ENCODE data around the gene SLU7.

DNA sequence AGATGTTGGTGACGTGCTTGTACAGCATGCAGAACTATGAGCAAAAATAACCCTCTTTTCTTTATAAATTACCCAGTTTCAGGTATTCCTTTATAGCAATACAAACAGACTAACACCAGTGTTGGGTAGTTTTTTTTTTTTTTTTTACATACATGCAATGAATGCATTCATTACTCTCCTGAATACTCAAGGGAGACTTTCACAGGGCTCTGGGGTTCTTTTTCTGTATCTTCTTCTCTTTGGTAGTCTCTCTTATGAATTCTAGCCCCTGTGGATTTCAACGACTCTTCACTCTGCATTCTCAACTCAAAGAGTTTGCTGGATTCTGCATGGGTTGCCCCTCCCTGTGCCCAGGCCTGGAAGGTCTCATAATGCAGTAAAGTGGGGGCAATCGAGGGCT is 30.6 kb upstream of the SLU7 start:
- TF ChIP-seq ETV5 (CRISPR knock-in tag; IDR thresholded peaks at IDR 0.05; ENCODE audit: low read depth): no peak
- TF ChIP-seq, protein P1, sequence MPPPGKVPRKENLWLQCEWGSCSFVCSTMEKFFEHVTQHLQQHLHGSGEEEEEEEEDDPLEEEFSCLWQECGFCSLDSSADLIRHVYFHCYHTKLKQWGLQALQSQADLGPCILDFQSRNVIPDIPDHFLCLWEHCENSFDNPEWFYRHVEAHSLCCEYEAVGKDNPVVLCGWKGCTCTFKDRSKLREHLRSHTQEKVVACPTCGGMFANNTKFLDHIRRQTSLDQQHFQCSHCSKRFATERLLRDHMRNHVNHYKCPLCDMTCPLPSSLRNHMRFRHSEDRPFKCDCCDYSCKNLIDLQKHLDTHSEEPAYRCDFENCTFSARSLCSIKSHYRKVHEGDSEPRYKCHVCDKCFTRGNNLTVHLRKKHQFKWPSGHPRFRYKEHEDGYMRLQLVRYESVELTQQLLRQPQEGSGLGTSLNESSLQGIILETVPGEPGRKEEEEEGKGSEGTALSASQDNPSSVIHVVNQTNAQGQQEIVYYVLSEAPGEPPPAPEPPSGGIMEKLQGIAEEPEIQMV (tag; conservative IDR thresholded peaks at IDR 0.05; ENCODE audit: low read depth): no peak
- TF ChIP-seq TBP (optimal IDR thresholded peaks at IDR 0.05; ENCODE audit: low read depth, low read length): no peak
- TF ChIP-seq POLR2A (conservative IDR thresholded peaks at IDR 0.05): no peak
- TF ChIP-seq ZNF41 (CRISPR knock-in tag; conservative IDR thresholded peaks at IDR 0.05): no peak
- TF ChIP-seq CSDE1 (IDR thresholded peaks at IDR 0.05): no peak
- TF ChIP-seq FOXK2 (conservative IDR thresholded peaks at IDR 0.05 in 1 of 2, IDR thresholded peaks at IDR 0.05 in 1 of 2; ENCODE audit: low read depth in 2 of 2): no peak
- TF ChIP-seq, protein P2, sequence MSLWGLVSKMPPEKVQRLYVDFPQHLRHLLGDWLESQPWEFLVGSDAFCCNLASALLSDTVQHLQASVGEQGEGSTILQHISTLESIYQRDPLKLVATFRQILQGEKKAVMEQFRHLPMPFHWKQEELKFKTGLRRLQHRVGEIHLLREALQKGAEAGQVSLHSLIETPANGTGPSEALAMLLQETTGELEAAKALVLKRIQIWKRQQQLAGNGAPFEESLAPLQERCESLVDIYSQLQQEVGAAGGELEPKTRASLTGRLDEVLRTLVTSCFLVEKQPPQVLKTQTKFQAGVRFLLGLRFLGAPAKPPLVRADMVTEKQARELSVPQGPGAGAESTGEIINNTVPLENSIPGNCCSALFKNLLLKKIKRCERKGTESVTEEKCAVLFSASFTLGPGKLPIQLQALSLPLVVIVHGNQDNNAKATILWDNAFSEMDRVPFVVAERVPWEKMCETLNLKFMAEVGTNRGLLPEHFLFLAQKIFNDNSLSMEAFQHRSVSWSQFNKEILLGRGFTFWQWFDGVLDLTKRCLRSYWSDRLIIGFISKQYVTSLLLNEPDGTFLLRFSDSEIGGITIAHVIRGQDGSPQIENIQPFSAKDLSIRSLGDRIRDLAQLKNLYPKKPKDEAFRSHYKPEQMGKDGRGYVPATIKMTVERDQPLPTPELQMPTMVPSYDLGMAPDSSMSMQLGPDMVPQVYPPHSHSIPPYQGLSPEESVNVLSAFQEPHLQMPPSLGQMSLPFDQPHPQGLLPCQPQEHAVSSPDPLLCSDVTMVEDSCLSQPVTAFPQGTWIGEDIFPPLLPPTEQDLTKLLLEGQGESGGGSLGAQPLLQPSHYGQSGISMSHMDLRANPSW (CRISPR knock-in tag; IDR thresholded peaks at IDR 0.05): no peak
- TF ChIP-seq, protein P3, sequence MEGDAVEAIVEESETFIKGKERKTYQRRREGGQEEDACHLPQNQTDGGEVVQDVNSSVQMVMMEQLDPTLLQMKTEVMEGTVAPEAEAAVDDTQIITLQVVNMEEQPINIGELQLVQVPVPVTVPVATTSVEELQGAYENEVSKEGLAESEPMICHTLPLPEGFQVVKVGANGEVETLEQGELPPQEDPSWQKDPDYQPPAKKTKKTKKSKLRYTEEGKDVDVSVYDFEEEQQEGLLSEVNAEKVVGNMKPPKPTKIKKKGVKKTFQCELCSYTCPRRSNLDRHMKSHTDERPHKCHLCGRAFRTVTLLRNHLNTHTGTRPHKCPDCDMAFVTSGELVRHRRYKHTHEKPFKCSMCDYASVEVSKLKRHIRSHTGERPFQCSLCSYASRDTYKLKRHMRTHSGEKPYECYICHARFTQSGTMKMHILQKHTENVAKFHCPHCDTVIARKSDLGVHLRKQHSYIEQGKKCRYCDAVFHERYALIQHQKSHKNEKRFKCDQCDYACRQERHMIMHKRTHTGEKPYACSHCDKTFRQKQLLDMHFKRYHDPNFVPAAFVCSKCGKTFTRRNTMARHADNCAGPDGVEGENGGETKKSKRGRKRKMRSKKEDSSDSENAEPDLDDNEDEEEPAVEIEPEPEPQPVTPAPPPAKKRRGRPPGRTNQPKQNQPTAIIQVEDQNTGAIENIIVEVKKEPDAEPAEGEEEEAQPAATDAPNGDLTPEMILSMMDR (IDR thresholded peaks at IDR 0.05 in 2 of 3, conservative IDR thresholded peaks at IDR 0.05 in 1 of 3; ENCODE audit: insufficient read depth in 2 of 3, low read depth in 1 of 3, low read length in 3 of 3): no peak
